Nephron (organoid): ENCODE results near the gene BAZ2B.
"Not testable (repeated sequence)": the region's sequence is repeated elsewhere in the genome, so short reads cannot be mapped to it uniquely, and the experiment has no call there.

Experiments used
- H3K27ac Mint-ChIP-seq, 3 experiments: 2 replicates each; pipeline ENCODE4 v1.8.0; 2020; ENCODE audit warnings: mixed read lengths in 3 of 3, mild to moderate bottlenecking in 2 of 3, moderate library complexity in 1 of 3
- H3K27me3 Mint-ChIP-seq: 2 replicates; pipeline ENCODE4 v1.8.0; 2021; ENCODE audit warnings: low read depth, mild to moderate bottlenecking, moderate library complexity, mixed read lengths
- H3K36me3 Mint-ChIP-seq: 2 replicates; pipeline ENCODE4 v1.8.0; 2020; ENCODE audit warnings: low read depth, mixed read lengths
- H3K4me1 Mint-ChIP-seq: 2 replicates; pipeline ENCODE4 v1.8.0; 2020; ENCODE audit warnings: mixed read lengths
- H3K4me3 Mint-ChIP-seq, 3 experiments: 2 replicates each; pipeline ENCODE4 v1.8.0; 2020; ENCODE audit warnings: mild to moderate bottlenecking in 3 of 3, mixed read lengths in 3 of 3, moderate library complexity in 2 of 3
- H3K9me3 Mint-ChIP-seq: 2 replicates; pipeline ENCODE4 v1.8.0; 2020; ENCODE audit warnings: mixed read lengths
- TF ChIP-seq, protein P1 (sequence below), 3 experiments: fragments of 200-600 bp; sonication (generic); IDR thresholded peaks; one replicate each; pipeline ENCODE4 v1.5.0; 2021; ENCODE audit warnings: antibody characterized with exemption in 3 of 3; ENCODE audit not compliant: unreplicated experiment in 3 of 3

The BAZ2B gene

DNA sequence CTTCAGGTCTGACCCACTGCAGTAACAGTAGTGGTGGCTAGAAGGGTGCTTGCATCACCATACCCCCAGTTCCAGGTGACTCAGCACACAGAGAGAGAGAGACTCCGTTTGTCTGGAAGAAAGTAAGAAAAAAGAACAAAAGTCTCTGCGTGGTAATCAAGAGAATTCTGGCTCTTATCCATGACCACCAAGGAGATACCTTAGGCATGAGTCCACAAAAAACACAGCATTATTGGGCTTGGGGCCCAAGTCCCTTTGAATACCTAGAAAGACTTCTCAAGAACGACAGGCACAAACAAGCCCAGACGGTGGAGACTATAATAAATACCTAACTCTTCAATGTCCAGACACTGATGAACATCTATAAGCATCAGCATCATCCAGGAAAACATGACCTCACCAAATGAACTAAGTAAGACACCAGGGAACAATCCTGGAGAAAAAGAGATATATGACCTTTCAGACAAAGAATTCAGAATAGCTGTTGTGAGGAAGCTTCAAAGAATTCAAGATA lies 21.7 kb upstream of the BAZ2B start:
- no peaks in the 10 kb centered on the region for H3K27me3 Mint-ChIP-seq
- no peaks in the 10 kb centered on the region for H3K4me1 Mint-ChIP-seq
- H3K9me3 Mint-ChIP-seq, result peaks cover 38% of the 10 kb centered on the region
- H3K4me3 Mint-ChIP-seq, result no peak overlapping the region
- peaks cover 22% of the 10 kb centered on the region for H3K36me3 Mint-ChIP-seq
- TF ChIP-seq, protein P1, sequence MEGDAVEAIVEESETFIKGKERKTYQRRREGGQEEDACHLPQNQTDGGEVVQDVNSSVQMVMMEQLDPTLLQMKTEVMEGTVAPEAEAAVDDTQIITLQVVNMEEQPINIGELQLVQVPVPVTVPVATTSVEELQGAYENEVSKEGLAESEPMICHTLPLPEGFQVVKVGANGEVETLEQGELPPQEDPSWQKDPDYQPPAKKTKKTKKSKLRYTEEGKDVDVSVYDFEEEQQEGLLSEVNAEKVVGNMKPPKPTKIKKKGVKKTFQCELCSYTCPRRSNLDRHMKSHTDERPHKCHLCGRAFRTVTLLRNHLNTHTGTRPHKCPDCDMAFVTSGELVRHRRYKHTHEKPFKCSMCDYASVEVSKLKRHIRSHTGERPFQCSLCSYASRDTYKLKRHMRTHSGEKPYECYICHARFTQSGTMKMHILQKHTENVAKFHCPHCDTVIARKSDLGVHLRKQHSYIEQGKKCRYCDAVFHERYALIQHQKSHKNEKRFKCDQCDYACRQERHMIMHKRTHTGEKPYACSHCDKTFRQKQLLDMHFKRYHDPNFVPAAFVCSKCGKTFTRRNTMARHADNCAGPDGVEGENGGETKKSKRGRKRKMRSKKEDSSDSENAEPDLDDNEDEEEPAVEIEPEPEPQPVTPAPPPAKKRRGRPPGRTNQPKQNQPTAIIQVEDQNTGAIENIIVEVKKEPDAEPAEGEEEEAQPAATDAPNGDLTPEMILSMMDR (IDR thresholded peaks at IDR 0.05; ENCODE audit: unreplicated experiment in 3 of 3), result no peak
- no peak overlapping the region for H3K27ac Mint-ChIP-seq

DNA sequence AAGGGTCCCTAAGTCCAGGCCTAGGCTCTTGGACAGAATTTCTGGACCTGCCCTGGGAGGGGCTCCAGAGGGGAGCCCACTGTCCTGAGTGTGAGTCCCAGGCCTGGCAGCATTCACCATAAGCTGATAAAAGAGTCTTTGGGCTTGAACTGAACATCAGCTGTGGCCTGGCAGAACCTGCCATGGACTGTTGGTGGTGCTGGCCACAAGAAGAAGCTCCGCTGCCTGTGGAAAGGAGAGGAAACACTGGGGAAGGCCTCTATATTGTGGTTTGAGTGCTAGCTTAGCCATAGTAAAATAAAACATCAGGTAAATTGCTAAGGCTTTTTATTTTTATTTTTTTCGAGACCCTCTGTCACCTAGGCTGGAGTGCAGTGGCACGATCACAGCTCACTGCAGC lies 20.9 kb upstream of the BAZ2B start:
- H3K27ac Mint-ChIP-seq, result no peak overlapping the region
- no peaks in the 10 kb centered on the region for H3K27me3 Mint-ChIP-seq
- H3K36me3 Mint-ChIP-seq, result peaks cover 22% of the 10 kb centered on the region
- TF ChIP-seq, protein P1 (IDR thresholded peaks at IDR 0.05; ENCODE audit: unreplicated experiment in 3 of 3), result no peak
- H3K4me1 Mint-ChIP-seq, result no peaks in the 10 kb centered on the region
- no peak overlapping the region for H3K4me3 Mint-ChIP-seq
- peaks cover 34% of the 10 kb centered on the region for H3K9me3 Mint-ChIP-seq

DNA sequence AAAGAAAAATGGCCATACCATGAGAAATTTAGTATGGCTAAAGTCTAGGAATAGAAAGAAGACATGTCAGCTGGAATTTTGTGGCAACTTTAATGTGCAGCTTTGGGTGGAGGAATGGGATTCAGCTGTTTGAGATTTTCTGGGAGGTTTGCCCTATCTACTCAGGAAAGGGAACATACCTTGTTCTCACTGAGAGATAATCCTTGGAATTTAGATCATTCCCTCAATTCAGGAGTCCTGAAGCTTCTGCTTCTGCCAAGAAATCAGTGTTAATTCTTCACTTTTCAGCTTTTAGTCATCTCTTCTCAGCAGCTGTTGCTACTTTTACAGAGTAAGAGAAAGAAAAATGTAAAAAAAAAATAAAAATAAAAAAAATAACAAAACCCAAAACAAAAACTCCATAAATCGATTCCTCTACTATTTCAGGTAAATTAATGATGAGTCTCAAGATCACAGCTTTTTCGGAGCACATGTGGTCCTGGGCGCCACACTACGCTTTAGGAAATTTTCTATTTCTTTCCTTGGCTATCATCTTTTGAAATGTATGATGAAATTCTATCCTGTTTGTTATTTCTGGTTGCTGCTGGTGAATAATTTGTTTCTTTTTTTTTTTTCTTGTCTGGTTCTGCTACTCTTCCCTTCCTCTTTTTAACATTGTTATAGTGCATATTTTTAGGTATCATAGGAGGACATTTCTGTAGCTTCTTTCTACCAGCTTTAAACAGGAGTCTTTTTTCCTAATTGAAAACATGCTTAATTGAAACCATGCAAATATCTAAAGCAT lies 18.9 kb upstream of the BAZ2B start:
- TF ChIP-seq, protein P1 (IDR thresholded peaks at IDR 0.05; ENCODE audit: unreplicated experiment in 3 of 3), result no peak
- H3K36me3 Mint-ChIP-seq, result peaks cover 15% of the 10 kb centered on the region
- H3K27ac Mint-ChIP-seq, result no peak overlapping the region

DNA sequence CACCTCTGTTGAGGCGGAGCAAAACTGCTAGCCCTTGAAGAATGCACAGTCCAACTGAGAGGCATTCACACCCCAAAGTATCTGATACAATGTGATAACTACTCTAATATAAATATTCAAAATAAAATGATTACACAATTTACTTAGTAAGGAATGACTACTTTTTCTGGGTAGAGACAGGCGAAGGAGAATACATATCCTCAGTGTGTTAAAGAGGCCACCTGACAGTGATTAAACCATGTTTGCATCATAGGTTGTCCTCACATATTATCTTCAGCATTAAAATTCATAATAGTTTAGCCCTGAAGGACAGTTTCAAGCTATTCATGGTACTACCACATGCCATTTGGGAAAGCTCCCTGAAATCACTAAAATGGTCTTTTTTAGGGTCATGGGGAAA lies 16.9 kb upstream of the BAZ2B start:
- Mint-ChIP-seq H3K36me3 (peaks cover 16% of the 10 kb centered on the region), H3K27ac (no peak overlapping the region), H3K27me3 (no peaks in the 10 kb centered on the region), H3K9me3 (peaks cover 10% of the 10 kb centered on the region), H3K4me1 (no peaks in the 10 kb centered on the region), H3K4me3 (no peak overlapping the region)
- TF ChIP-seq, protein P1 (IDR thresholded peaks at IDR 0.05; ENCODE audit: unreplicated experiment in 3 of 3), result no peak

More for the DNA sequence above, 18.9 kb upstream of the BAZ2B start:
- Mint-ChIP-seq H3K4me1 (no peaks in the 10 kb centered on the region), H3K9me3 (peaks cover 21% of the 10 kb centered on the region), H3K4me3 (no peak overlapping the region), H3K27me3 (no peaks in the 10 kb centered on the region)

DNA sequence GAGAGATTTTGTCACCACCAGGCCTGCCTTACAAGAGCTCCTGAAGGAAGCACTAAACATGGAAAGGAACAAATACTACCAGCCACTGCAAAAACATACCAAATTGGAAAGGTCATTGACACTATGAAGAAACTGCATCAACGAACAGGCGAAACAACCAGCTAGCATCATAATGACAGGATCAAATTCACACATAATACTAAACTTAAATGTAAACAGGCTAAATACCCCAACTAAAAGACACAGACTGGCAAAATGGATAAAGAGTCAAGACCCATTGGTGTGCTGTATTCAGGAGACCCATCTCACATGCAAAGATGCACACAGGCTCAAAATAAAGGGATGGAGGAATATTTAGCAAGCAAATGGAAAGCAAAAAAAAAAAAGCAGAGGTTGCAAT lies 9.3 kb upstream of the BAZ2B start:
- not testable (repeated sequence) for H3K4me3 Mint-ChIP-seq, H3K27me3 Mint-ChIP-seq, H3K4me1 Mint-ChIP-seq, H3K27ac Mint-ChIP-seq
- Mint-ChIP-seq H3K9me3 (peaks cover 27% of the 10 kb centered on the region), H3K36me3 (peaks cover 32% of the 10 kb centered on the region)

DNA sequence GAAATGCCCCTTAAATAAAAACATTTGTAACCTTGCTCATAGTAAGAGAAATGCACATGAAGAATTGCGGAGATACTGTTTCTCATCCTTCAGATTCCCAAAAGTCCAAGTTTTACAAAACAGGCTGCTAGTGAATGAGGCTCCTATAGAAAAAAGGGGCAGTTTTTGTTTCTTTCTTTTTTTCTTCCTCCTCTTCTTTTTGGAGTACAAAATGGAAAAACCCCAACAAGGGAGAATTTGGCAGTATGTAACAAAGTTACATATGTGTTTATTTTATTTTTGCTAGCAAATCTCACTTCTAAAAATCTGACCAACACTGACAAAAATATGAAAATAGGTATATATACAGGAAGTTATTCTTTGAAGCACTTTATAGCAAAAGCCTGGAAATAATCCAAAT lies 7.1 kb upstream of the BAZ2B start:
- Mint-ChIP-seq H3K4me3 (no peak overlapping the region), H3K27ac (no peak overlapping the region), H3K27me3 (no peaks in the 10 kb centered on the region), H3K4me1 (no peaks in the 10 kb centered on the region), H3K9me3 (peaks cover 22% of the 10 kb centered on the region), H3K36me3 (peaks cover 23% of the 10 kb centered on the region)
- TF ChIP-seq, protein P1 (IDR thresholded peaks at IDR 0.05; ENCODE audit: unreplicated experiment in 3 of 3), result no peak
